Liver (tissue), 9 donors: ENCODE data around the gene AFF2. TPM values are rescaled to one million over a fixed set of nuclear protein-coding genes. Genes with fewer than 3 reads are reported as not detected.

Experiments used
- DNase-seq: peaks from one replicate; pipeline ENCODE4 v3.0.0-alpha.2; 2017; ENCODE audit warnings: low spot score
- H3K27ac ChIP-seq, 2 donors: one replicate each; pipeline ENCODE4 v1.7.0; 2013; ENCODE audit warnings: inconsistent platforms in 2 of 2, low read length in 2 of 2, control low read depth in 1 of 2, low read depth in 1 of 2, mild to moderate bottlenecking in 1 of 2
- H3K27me3 ChIP-seq, 4 donors: one replicate each; pipeline versions ENCODE4 v1.6.1 to v1.7.0; 2013; ENCODE audit warnings: low read length in 3 of 4, inconsistent platforms in 1 of 4, mild to moderate bottlenecking in 1 of 4, moderate library complexity in 1 of 4; ENCODE audit not compliant: control insufficient read depth in 4 of 4, insufficient read depth in 4 of 4
- H3K36me3 ChIP-seq, 4 donors: one replicate each; pipeline versions ENCODE4 v1.6.1 to v1.7.0; 2013; ENCODE audit warnings: low read length in 3 of 4, mild to moderate bottlenecking in 3 of 4, low read depth in 1 of 4, moderate library complexity in 1 of 4; ENCODE audit not compliant: control insufficient read depth in 4 of 4, insufficient read depth in 3 of 4
- H3K4me1 ChIP-seq, 4 donors: one replicate each; pipeline versions ENCODE4 v1.6.1 to v1.7.0; 2013; ENCODE audit warnings: low read length in 3 of 4, mild to moderate bottlenecking in 3 of 4, moderate library complexity in 1 of 4; ENCODE audit not compliant: control insufficient read depth in 4 of 4, insufficient read depth in 4 of 4
- H3K4me3 ChIP-seq, 3 donors: one replicate each; pipeline versions ENCODE4 v1.6.1 to v1.7.0; 2013; ENCODE audit warnings: low read length in 3 of 3, control low read depth in 1 of 3, low read depth in 1 of 3, mild to moderate bottlenecking in 1 of 3
- H3K9ac ChIP-seq, 2 donors: one replicate each; pipeline ENCODE4 v1.7.0; 2013; ENCODE audit warnings: low read length in 2 of 2, mild to moderate bottlenecking in 2 of 2, moderate library complexity in 2 of 2, control low read depth in 1 of 2, low read depth in 1 of 2
- H3K9me3 ChIP-seq, 4 donors: one replicate each; pipeline versions ENCODE4 v1.6.1 to v1.7.0; 2013; ENCODE audit warnings: low read length in 3 of 4; ENCODE audit not compliant: control insufficient read depth in 4 of 4
- EGR1 ChIP-seq, 2 donors: IDR thresholded peaks; 2 replicates each; pipeline ENCODE4 v1.6.1; 2016 to 2018; ENCODE audit warnings: antibody characterized with exemption in 2 of 2, low read depth in 2 of 2
- FOXA1 ChIP-seq: IDR thresholded peaks from 2 replicates; pipeline ENCODE4 v1.6.1; 2016; ENCODE audit warnings: antibody characterized with exemption
- HNF4A ChIP-seq, 2 donors: conservative IDR thresholded peaks; 2 replicates each; pipeline ENCODE4 v1.6.1; 2016; ENCODE audit warnings: antibody characterized with exemption in 2 of 2, mild to moderate bottlenecking in 2 of 2
- HNF4G ChIP-seq: IDR thresholded peaks from 2 replicates; pipeline ENCODE4 v1.6.1; 2016; ENCODE audit warnings: antibody characterized with exemption
- JUND ChIP-seq, 2 donors: IDR thresholded peaks; 2 replicates each; pipeline ENCODE4 v1.6.1; 2016; ENCODE audit warnings: antibody characterized with exemption in 2 of 2
- MAX ChIP-seq: IDR thresholded peaks from 2 replicates; pipeline ENCODE4 v1.6.1; 2016; ENCODE audit warnings: antibody characterized with exemption
- NR2F2 ChIP-seq: IDR thresholded peaks from 2 replicates; pipeline ENCODE4 v1.6.1; 2016; ENCODE audit warnings: antibody characterized with exemption
- RAD21 ChIP-seq, 2 donors: IDR thresholded peaks; 2 replicates each; pipeline ENCODE4 v1.6.1; 2016; ENCODE audit warnings: antibody characterized with exemption in 2 of 2, mild to moderate bottlenecking in 2 of 2
- REST ChIP-seq: IDR thresholded peaks from 2 replicates; pipeline ENCODE4 v1.6.1; 2016; ENCODE audit warnings: antibody characterized with exemption, mild to moderate bottlenecking
- RXRA ChIP-seq, 2 donors: IDR thresholded peaks; 2 replicates each; pipeline ENCODE4 v1.6.1; 2017 to 2018; ENCODE audit warnings: antibody characterized with exemption in 2 of 2, mild to moderate bottlenecking in 1 of 2
- SP1 ChIP-seq: IDR thresholded peaks from 2 replicates; pipeline ENCODE4 v1.6.1; 2018; ENCODE audit warnings: antibody characterized with exemption, mild to moderate bottlenecking
- TAF1 ChIP-seq: conservative IDR thresholded peaks from 2 replicates; pipeline ENCODE4 v1.6.1; 2016; ENCODE audit warnings: antibody characterized with exemption, mild to moderate bottlenecking
- YY1 ChIP-seq: IDR thresholded peaks from 2 replicates; pipeline ENCODE4 v1.6.1; 2016; ENCODE audit warnings: antibody characterized with exemption, mild to moderate bottlenecking
- WGBS: extraction: QIAGEN DNeasy Blood & Tissue Kit; methylation state at CpG from one replicate; pipeline ENCODE4 v1.1.7; 2013; 5-methylcytosine and 5-hydroxymethylcytosine counted together
- polyA plus RNA-seq, 2 donors: library from polyadenylated mRNA; stranded (reverse) in 1 of 2; unstranded in 1 of 2; fragments of 200-250 nt in 1 of 2; fragments of >200 nt in 1 of 2; fragmentation: Nextera tagmentation in 1 of 2; extraction: Ambion mirVana in 1 of 2; gene quantifications; one replicate each; pipeline versions ENCODE4 v1.2.1 to v1.2.3, GENCODE V29; 2013 to 2015
- total RNA-seq, 2 donors: library from RNA; depleted of rRNA; stranded (reverse); fragments of >200 nt; gene quantifications; one replicate each; pipeline ENCODE4 v1.2.3, GENCODE V29; 2014
- TF ChIP-seq, protein P1 (sequence below): IDR thresholded peaks from 2 replicates; pipeline ENCODE4 v1.6.1; 2016; ENCODE audit warnings: antibody characterized with exemption
- donor health status: healthy.
- donor health status: healthy.
- donor health status: healthy.
- donor health status: healthy.
- donor health status: healthy.

The AFF2 gene
- total and polyA plus RNA-seq, 4 donors: 0.01 to 1.6 (median 0.50) TPM; not detected in 1

DNA sequence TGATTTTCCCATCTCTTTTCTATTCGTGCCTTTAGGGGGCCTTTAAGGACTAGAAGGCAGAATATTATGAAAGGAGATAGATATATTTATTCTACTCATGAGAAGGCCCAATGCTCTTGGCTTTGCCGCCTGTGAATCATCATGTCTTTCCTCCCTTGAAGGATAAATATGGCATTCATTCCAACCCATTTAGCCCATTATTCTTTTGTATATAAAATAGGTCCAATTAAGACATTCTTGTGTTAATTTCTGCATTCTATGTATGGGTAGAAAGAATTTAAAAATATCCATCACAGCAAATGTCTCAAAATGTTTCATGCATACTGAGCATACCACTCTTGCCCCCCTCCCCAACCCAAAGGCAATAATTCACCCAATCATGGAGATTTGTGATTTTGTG is 115.1 kb downstream of the AFF2 start:
- DNase-seq: no peak
- H3K9ac ChIP-seq: no peak overlapping the region
- no peaks in the 10 kb centered on the region for H3K4me1 ChIP-seq
- TF ChIP-seq, protein P1, sequence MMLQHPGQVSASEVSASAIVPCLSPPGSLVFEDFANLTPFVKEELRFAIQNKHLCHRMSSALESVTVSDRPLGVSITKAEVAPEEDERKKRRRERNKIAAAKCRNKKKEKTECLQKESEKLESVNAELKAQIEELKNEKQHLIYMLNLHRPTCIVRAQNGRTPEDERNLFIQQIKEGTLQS: no peak
- no peak overlapping the region for H3K27ac ChIP-seq
- no peak overlapping the region for H3K4me3 ChIP-seq
- H3K9me3 ChIP-seq: no peaks in the 10 kb centered on the region
- peaks cover 0 to 5% (median 0%) of the 10 kb centered on the region in 4 donors for H3K27me3 ChIP-seq
- H3K36me3 ChIP-seq: no peaks in the 10 kb centered on the region
- 81% methylated on average over 2 of the region's 2 CpGs for WGBS

DNA sequence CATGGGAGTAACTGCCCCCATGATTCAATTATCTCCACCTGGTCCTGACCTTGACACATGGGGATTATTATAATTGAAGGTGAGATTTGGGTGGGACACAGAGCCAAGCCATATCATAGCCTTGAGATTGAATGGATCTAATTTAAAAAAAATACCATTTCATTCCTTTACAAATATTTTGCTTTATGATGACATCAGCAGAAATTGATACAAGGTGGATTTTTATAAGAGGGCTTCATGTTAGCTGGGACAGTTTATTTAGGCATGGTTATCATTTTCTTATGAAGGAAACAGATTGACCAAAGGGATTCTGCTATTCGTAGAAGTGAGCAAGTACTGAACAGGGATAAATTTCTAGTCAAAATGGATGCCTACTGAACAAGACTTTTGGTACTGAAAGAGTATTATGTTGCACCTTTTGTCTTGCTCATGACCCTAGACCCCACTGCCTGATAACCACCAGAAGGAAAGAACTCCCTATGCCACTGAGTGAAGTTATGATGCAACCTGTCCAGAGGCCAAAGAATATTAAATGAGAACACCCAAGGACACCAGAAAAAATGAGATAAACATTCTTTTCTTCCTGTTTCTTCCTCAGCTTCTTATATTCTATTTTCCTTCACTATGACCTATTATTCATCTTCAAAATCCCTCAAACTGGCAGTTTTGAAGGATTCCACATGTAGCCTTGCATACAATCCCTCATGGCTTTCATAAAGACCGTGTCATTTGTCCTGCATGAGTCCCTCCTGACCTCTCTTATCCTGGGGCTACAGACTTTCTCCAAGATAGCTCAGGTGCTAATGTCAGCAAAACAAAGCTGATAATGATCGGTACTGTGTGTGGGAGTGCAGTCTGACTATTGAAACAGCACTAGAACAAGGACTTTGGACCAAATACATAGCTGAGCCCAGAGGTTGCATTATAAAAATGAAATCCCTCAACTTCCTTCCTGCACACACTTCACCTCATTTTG is 118.3 kb downstream of the AFF2 start:
- Histone ChIP-seq H3K36me3 (no peaks in the 10 kb centered on the region), H3K4me3 (no peak overlapping the region), H3K9ac (no peak overlapping the region), H3K4me1 (no peaks in the 10 kb centered on the region), H3K9me3 (no peaks in the 10 kb centered on the region), H3K27ac (no peak overlapping the region), H3K27me3 (peaks cover 0 to 5% (median 0%) of the 10 kb centered on the region in 4 donors)
- WGBS: 41% methylated on average over 3 of the region's 3 CpGs
- TF ChIP-seq EGR1 (IDR thresholded peaks at IDR 0.05; ENCODE audit: low read depth in 2 of 2) (no peak), TAF1 (no peak), NR2F2 (no peak), RAD21 (IDR thresholded peaks at IDR 0.05) (no peak)
- no peak for DNase-seq

- no peak for DNase-seq
- H3K4me1 ChIP-seq: no peaks in the 10 kb centered on the region
- H3K4me3 ChIP-seq: no peak overlapping the region
- no peak overlapping the region for H3K9ac ChIP-seq
- no peaks in the 10 kb centered on the region for H3K9me3 ChIP-seq
- H3K27me3 ChIP-seq: peaks cover 0 to 5% (median 0%) of the 10 kb centered on the region in 4 donors
- WGBS: 86% methylated on average over 4 of the region's 4 CpGs
- no peak overlapping the region for H3K27ac ChIP-seq
- TF ChIP-seq NR2F2: no peak
- TF ChIP-seq EGR1 (IDR thresholded peaks at IDR 0.05; ENCODE audit: low read depth in 2 of 2): no peak
- no peaks in the 10 kb centered on the region for H3K36me3 ChIP-seq
Observed at GRCh38 chrX:148620023-148620422, 119.6 kb downstream of the AFF2 start.

GRCh38 chrX:148624951-148625474 is 124.6 kb downstream of the AFF2 start:
- DNase-seq: no peak
- TF ChIP-seq FOXA1: no peak
- TF ChIP-seq RXRA (IDR thresholded peaks at IDR 0.05): no peak
- TF ChIP-seq EGR1 (IDR thresholded peaks at IDR 0.05; ENCODE audit: low read depth in 2 of 2): no peak
- TF ChIP-seq, protein P1: no peak
- TF ChIP-seq JUND (IDR thresholded peaks at IDR 0.05): no peak
- no peak for TF ChIP-seq MAX
- TF ChIP-seq RAD21 (IDR thresholded peaks at IDR 0.05): no peak
- TF ChIP-seq YY1: no peak
- TF ChIP-seq HNF4G: no peak
- no peak for TF ChIP-seq REST
- no peak for TF ChIP-seq SP1
- no peak for TF ChIP-seq HNF4A (conservative IDR thresholded peaks at IDR 0.05)
- H3K27me3 ChIP-seq: no peaks in the 10 kb centered on the region
- H3K9ac ChIP-seq: no peak overlapping the region
- no peaks in the 10 kb centered on the region for H3K9me3 ChIP-seq
- 43% methylated on average over 2 of the region's 2 CpGs for WGBS
- no peak overlapping the region for H3K27ac ChIP-seq
- H3K4me3 ChIP-seq: no peak overlapping the region
- no peaks in the 10 kb centered on the region for H3K4me1 ChIP-seq
- H3K36me3 ChIP-seq: no peaks in the 10 kb centered on the region
